ENCODE measurements around the gene CEACAM3.

CEACAM3 gene

GRCh38 chr19:41847351-41848105, 51.1 kb downstream of the CEACAM3 start:
- DNase-seq = no peak

- no peak for DNase-seq
Measured at GRCh38 chr19:41848666-41849065, 52.3 kb downstream of the CEACAM3 start.

- no peak for DNase-seq
Measured at GRCh38 chr19:41849067-41849466, 52.7 kb downstream of the CEACAM3 start.

GRCh38 chr19:41850381-41850780, 54.0 kb downstream of the CEACAM3 start:
- no peak for DNase-seq

- DNase-seq = no peak
Measured at GRCh38 chr19:41851456-41851855, 55.1 kb downstream of the CEACAM3 start.

GRCh38 chr19:41853344-41853743, 57.0 kb downstream of the CEACAM3 start:
- no peak for DNase-seq

- no peak for DNase-seq
Measured at GRCh38 chr19:41853768-41854167, 57.4 kb downstream of the CEACAM3 start.

- no peak for DNase-seq
Measured at GRCh38 chr19:41859213-41859617, 62.8 kb downstream of the CEACAM3 start.

GRCh38 chr19:41859618-41860418, 63.4 kb downstream of the CEACAM3 start, which contains the start of gene RPS19:
TSS of gene RPS19 (plus strand) at chr19:41860255. CDS start at chr19:41860775, 520 bp downstream.
- peak; percentile 83 to 95 for DNase-seq

GRCh38 chr19:41860419-41861115, 64.2 kb downstream of the CEACAM3 start:
- DNase-seq = no peak

All from SW 1271 (cell line).